ENCODE data around the gene CARMIL1. TPM values are rescaled to one million over a fixed set of nuclear protein-coding genes. Genes with fewer than 3 reads are reported as not detected.

Gene CARMIL1
- total and polyA plus RNA-seq, 2 of the 8 experiments (the other 6 are each of a cell fraction or from before 2014, with no cell fraction given): 20.3 to 40.4 TPM

DNA sequence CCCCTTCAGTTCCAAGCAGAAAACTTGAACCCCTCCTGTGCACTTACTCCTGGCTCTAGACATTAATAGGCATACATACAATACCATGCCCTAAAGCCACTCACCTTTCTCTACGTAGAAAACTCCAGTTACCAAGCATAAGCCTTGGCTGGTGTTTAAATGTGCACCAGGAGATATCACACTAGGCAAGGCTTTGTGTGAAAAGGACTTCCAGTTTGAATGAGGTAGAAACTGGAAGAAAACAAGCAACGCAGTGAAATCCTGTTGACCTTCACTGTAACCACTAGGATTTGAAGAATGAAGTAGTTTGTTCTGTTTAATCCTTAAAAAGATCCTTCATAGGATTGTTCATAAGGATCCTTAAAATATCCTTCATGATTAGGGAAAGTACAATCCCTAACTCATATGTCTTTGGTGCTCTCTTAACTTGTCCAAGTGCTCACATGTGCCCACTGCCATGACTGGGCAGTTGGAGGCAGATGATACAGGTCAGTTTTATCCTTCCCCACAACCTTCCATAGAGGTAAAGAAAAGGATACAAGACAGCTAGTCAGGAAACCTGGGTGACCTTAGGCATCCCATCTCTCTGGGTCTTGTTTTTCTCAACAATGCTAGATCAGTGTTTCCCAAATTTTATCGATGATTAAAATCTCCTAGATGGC is 363.6 kb downstream of the CARMIL1 start:
- Histone ChIP-seq H4K8ac (ENCODE audit: extremely low read depth, insufficient read depth, low read length) (no peak overlapping the region), H2AFZ (ENCODE audit: low read length) (no peak overlapping the region), H3K18ac (ENCODE audit: extremely low read depth, low read length) (no peak overlapping the region), H2AK5ac (ENCODE audit: low read depth, low read length) (no peak overlapping the region), H2BK5ac (ENCODE audit: low read depth, low read length) (no peak overlapping the region), H3K23ac (ENCODE audit: insufficient read length) (no peak overlapping the region), H2BK15ac (ENCODE audit: low read length) (no peak overlapping the region), H3K4me2 (ENCODE audit: insufficient read depth in 1 of 2, low read depth in 2 of 2, low read length in 2 of 2) (no peak overlapping the region), H4K5ac (ENCODE audit: insufficient read length, low read depth, low read length) (no peak overlapping the region), H3K9ac (replicated peaks in 1 of 4; ENCODE audit: extremely low read depth in 1 of 4, low read depth in 3 of 4, low read length in 3 of 4) (no peak overlapping the region), H3K27ac (ENCODE audit: low read depth, low read length) (no peak overlapping the region), H3K4ac (replicated peaks; ENCODE audit: insufficient read length, low read depth, low read length) (no peak overlapping the region), H3K14ac (ENCODE audit: insufficient read length) (no peak overlapping the region), H2BK12ac (ENCODE audit: low read depth, low read length) (no peak overlapping the region), H3K56ac (replicated peaks; ENCODE audit: insufficient read length, low read depth, low read length) (no peak overlapping the region), H3K79me1 (ENCODE audit: low read depth, low read length) (no peaks in the 10 kb centered on the region), H4K91ac (replicated peaks; ENCODE audit: insufficient read length, low read length) (no peak overlapping the region), H2BK20ac (ENCODE audit: low read length) (no peak overlapping the region), H2BK120ac (replicated peaks; ENCODE audit: low read depth, low read length) (no peak overlapping the region), H3K23me2 (ENCODE audit: low read depth, low read length) (no peaks in the 10 kb centered on the region), H3K27me3 (replicated peaks in 1 of 4; ENCODE audit: control insufficient read depth in 3 of 4, extremely low read depth in 1 of 4, insufficient read depth in 3 of 4, low read length in 3 of 4) (peaks cover 0 to 2% (median 0%) of the 10 kb centered on the region in 4 experiments; a peak in 1 of 7 replicates), H3K4me3 (ENCODE audit: extremely low read depth in 1 of 4, insufficient read depth in 2 of 4, low read depth in 3 of 4, low read length in 4 of 4) (no peak overlapping the region), H4K20me1 (replicated peaks in 1 of 2; ENCODE audit: control insufficient read depth in 1 of 2, insufficient read depth in 2 of 2, low read length in 2 of 2) (no peaks in the 10 kb centered on the region), H3K79me2 (ENCODE audit: control insufficient read depth in 1 of 2, insufficient read depth in 2 of 2, low read length in 2 of 2) (no peaks in the 10 kb centered on the region), H3K4me1 (replicated peaks in 1 of 4; ENCODE audit: control insufficient read depth in 3 of 4, insufficient read depth in 4 of 4, low read length in 3 of 4) (no peaks in the 10 kb centered on the region), H3K36me3 (ENCODE audit: control insufficient read depth in 2 of 4, insufficient read depth in 4 of 4, low read length in 3 of 4) (no peaks in the 10 kb centered on the region), H3K9me3 (ENCODE audit: insufficient read depth in 2 of 2, low read depth in 1 of 2, low read length in 1 of 2) (no peaks in the 10 kb centered on the region)
- DNase-seq (ENCODE audit: low read depth in 1 of 2, low spot score in 2 of 2) (no peak), FAIRE-seq (no peak)
- POLR2A ChIA-PET (ENCODE audit: partially characterized antibody): no interaction called here
- whole genome bisulfite sequencing, 2 experiments (ENCODE audit: extremely low coverage in 1 of 2, insufficient coverage in 1 of 2, insufficient read length in 1 of 2, insufficient replicate concordance in 2 of 2, low coverage in 1 of 2, low lambda C conversion rate in 2 of 2, missing lambda C conversion rate in 1 of 2): 91% methylated on average over 3 of the region's 3 CpGs; no CpG with 5 or more reads in 1 of the 2 experiments
- CTCF ChIA-PET (ENCODE audit: partially characterized antibody): interaction anchor here (1.7 kb wide), 1 partner anchor 10 kb away, joined by 6 read pairs; the partner anchor contains the start of gene SCGN
- TF ChIP-seq JUND (IDR thresholded peaks at IDR 0.05; ENCODE audit: low read length) (no peak), CBX8 (IDR thresholded peaks at IDR 0.05; ENCODE audit: borderline replicate concordance, low read depth, low read length) (no peak), HDAC2 (IDR thresholded peaks at IDR 0.05; ENCODE audit: borderline replicate concordance in 1 of 2, low read depth in 2 of 2, low read length in 2 of 2) (no peak), ZNF274 (IDR thresholded peaks at IDR 0.05; ENCODE audit: borderline replicate concordance, extremely low read depth, low read length) (no peak)

All from H1 (cell line).